Measurements from ENCODE around the gene RPS3. TPM values are rescaled to one million over a fixed set of nuclear protein-coding genes. Genes with fewer than 3 reads are reported as not detected.

RPS3 gene
- 4,211 and 4,337 TPM in 2 replicates for polyA plus RNA-seq (2013)

DNA sequence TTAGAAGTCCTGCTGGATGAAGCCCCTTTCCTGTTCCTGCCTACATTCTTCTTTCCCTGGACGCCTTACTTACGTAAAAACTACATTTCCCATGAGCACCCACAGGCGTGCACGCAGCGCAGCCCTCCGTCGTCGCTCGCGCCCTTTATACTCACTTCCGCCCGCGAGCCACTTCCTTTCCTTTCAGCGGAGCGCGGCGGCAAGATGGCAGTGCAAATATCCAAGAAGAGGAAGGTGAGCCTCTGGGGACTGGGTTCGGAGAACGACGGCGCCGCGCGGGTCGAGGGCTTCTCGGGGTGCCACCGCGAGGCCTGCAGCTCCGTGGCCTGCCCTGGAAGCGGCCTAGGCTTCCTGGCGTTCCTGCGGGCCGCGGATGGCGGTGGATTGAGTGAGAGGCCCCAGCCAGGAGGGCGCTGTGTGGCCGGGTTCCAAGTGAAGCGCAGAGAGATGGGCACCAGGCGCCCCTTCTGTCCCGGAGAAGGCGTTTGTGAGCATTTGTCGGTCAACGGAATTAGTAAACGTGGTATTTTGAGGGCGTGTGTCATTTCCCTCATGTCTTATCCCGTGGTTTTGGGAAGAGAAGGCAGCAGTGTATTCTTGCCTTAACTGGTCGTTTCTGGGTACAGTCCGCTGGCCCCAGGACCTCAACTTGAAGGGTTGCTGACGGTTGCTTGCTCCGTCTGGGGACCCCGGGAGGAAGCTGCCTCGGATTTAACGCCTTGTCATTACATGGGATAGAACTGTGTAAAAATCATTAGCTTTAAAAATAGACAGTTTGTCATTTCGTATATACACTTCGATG is at the start of gene RPS3:
Gene RPS3, plus strand, starts transcription at position 175 of the 802 bp plus-strand sequence. Its CDS starts 30 bp downstream, at position 205.
- H2AK5ac ChIP-seq (ENCODE audit: low read length), result peak within 1 kb of the TSS; percentile 99
- H2BK5ac ChIP-seq (ENCODE audit: low read depth, low read length, poor library complexity), result peak within 1 kb of the TSS; percentile 96
- peak within 1 kb of the TSS; percentile 91 for H4K91ac ChIP-seq (ENCODE audit: low read depth, low read length)
- H3K27ac ChIP-seq (ENCODE audit: low read depth, low read length), result peak within 1 kb of the TSS; percentile 90
- peak within 1 kb of the TSS; percentile 98 for H3K4me2 ChIP-seq (ENCODE audit: low read length)
- no peaks in the 10 kb centered on the region for H3K9me3 ChIP-seq (ENCODE audit: insufficient read depth, low read depth, low read length)
- H3K4ac ChIP-seq (ENCODE audit: low read depth, low read length), result peak within 1 kb of the TSS; percentile 95
- peak within 1 kb of the TSS; percentile 98 for H3K4me3 ChIP-seq (ENCODE audit: low read depth, low read length)
- no CpG with 5 or more reads among the region's 55 CpGs for WGBS (ENCODE audit: extremely low coverage, insufficient coverage, insufficient read length)
- H3K23ac ChIP-seq (ENCODE audit: low read length), result peak within 1 kb of the TSS; percentile 17
- peak within 1 kb of the TSS; percentile 74 for H2BK120ac ChIP-seq (ENCODE audit: insufficient read depth, low read length, poor library complexity)
- peaks cover 23 to 33% of the 10 kb centered on the region in 2 experiments for H3K36me3 ChIP-seq (ENCODE audit: control insufficient read depth in 1 of 2, insufficient read depth in 2 of 2, low read length in 2 of 2)
- H2AFZ ChIP-seq (ENCODE audit: insufficient read depth, low read length, poor library complexity), result peak within 1 kb of the TSS; percentile 83
- peaks cover 0 to 5% of the 10 kb centered on the region in 2 experiments for H3K4me1 ChIP-seq (ENCODE audit: control insufficient read depth in 1 of 2, insufficient read depth in 2 of 2, low read length in 2 of 2)
- H2BK12ac ChIP-seq (ENCODE audit: low read length), result peak within 1 kb of the TSS; percentile 24
- H3K79me1 ChIP-seq (ENCODE audit: low read length), result peaks cover 7% of the 10 kb centered on the region
- H4K8ac ChIP-seq (ENCODE audit: low read depth, low read length), result peak within 1 kb of the TSS; percentile 97
- peak within 1 kb of the TSS; percentile 98 for H3K9ac ChIP-seq (ENCODE audit: low read length)
- peaks cover 23% of the 10 kb centered on the region for H3K79me2 ChIP-seq (ENCODE audit: control insufficient read depth, insufficient read depth, low read length, poor library complexity)
- H3K14ac ChIP-seq (ENCODE audit: low read length), result peak within 1 kb of the TSS; percentile 95
- H3K27me3 ChIP-seq (ENCODE audit: insufficient read depth, low read length), result no peaks in the 10 kb centered on the region
- peak; percentile 85 to 95 for DNase-seq
- peak within 1 kb of the TSS; percentile 94 for H4K12ac ChIP-seq (ENCODE audit: low read depth, low read length)
- H3K18ac ChIP-seq (ENCODE audit: low read length), result peak within 1 kb of the TSS; percentile 88

GRCh38 chr11:75349521-75350116 is 49.7 kb upstream of the RPS3 start:
- Histone ChIP-seq H4K12ac (ENCODE audit: low read depth, low read length) (no peak overlapping the region), H3K9me3 (ENCODE audit: insufficient read depth, low read depth, low read length) (peaks cover 2% of the 10 kb centered on the region), H3K27ac (ENCODE audit: low read depth, low read length) (peak overlapping the region; percentile 83), H2BK5ac (ENCODE audit: low read depth, low read length, poor library complexity) (peak overlapping the region; percentile 63), H3K9ac (ENCODE audit: low read length) (no peak overlapping the region), H3K18ac (ENCODE audit: low read length) (peak overlapping the region; percentile 15), H2AFZ (ENCODE audit: insufficient read depth, low read length, poor library complexity) (no peak overlapping the region), H3K4me1 (ENCODE audit: control insufficient read depth in 1 of 2, insufficient read depth in 2 of 2, low read length in 2 of 2) (peaks cover 56 to 65% of the 10 kb centered on the region in 2 experiments), H4K8ac (ENCODE audit: low read depth, low read length) (no peak overlapping the region), H3K14ac (ENCODE audit: low read length) (no peak overlapping the region), H3K4me2 (ENCODE audit: low read length) (peak overlapping the region; percentile 98), H3K4me3 (ENCODE audit: low read depth, low read length) (no peak overlapping the region), H4K91ac (ENCODE audit: low read depth, low read length) (peak overlapping the region; percentile 82), H2BK12ac (ENCODE audit: low read length) (peak overlapping the region; percentile 7), H3K79me1 (ENCODE audit: low read length) (peaks cover 34% of the 10 kb centered on the region), H2AK5ac (ENCODE audit: low read length) (no peak overlapping the region), H3K4ac (ENCODE audit: low read depth, low read length) (no peak overlapping the region), H3K27me3 (ENCODE audit: insufficient read depth, low read length) (no peaks in the 10 kb centered on the region), H3K23ac (ENCODE audit: low read length) (no peak overlapping the region), H2BK120ac (ENCODE audit: insufficient read depth, low read length, poor library complexity) (no peak overlapping the region), H3K36me3 (ENCODE audit: control insufficient read depth in 1 of 2, insufficient read depth in 2 of 2, low read length in 2 of 2) (peaks cover 0 to 2% of the 10 kb centered on the region in 2 experiments), H3K79me2 (ENCODE audit: control insufficient read depth, insufficient read depth, low read length, poor library complexity) (peaks cover 28% of the 10 kb centered on the region)
- WGBS (ENCODE audit: extremely low coverage, insufficient coverage, insufficient read length), result no CpG with 5 or more reads among the region's 4 CpGs
- DNase-seq, result no peak

- peaks cover 34% of the 10 kb centered on the region for H3K79me1 ChIP-seq (ENCODE audit: low read length)
- peak overlapping the region; percentile 13 for H3K9ac ChIP-seq (ENCODE audit: low read length)
- peaks cover 53 to 59% of the 10 kb centered on the region in 2 experiments for H3K4me1 ChIP-seq (ENCODE audit: control insufficient read depth in 1 of 2, insufficient read depth in 2 of 2, low read length in 2 of 2)
- peaks cover 28% of the 10 kb centered on the region for H3K79me2 ChIP-seq (ENCODE audit: control insufficient read depth, insufficient read depth, low read length, poor library complexity)
- peak overlapping the region; percentile 61 for H3K14ac ChIP-seq (ENCODE audit: low read length)
- no peak overlapping the region for H3K4me3 ChIP-seq (ENCODE audit: low read depth, low read length)
- H4K8ac ChIP-seq (ENCODE audit: low read depth, low read length), result peak overlapping the region; percentile 13
- H3K18ac ChIP-seq (ENCODE audit: low read length), result peak overlapping the region; percentile 79
- peak overlapping the region; percentile 78 for H3K4ac ChIP-seq (ENCODE audit: low read depth, low read length)
- H2AK5ac ChIP-seq (ENCODE audit: low read length), result peak overlapping the region; percentile 18
- H3K27me3 ChIP-seq (ENCODE audit: insufficient read depth, low read length), result no peaks in the 10 kb centered on the region
- peaks cover 2% of the 10 kb centered on the region for H3K9me3 ChIP-seq (ENCODE audit: insufficient read depth, low read depth, low read length)
- peak overlapping the region; percentile 63 for H2BK5ac ChIP-seq (ENCODE audit: low read depth, low read length, poor library complexity)
- H2AFZ ChIP-seq (ENCODE audit: insufficient read depth, low read length, poor library complexity), result no peak overlapping the region
- H3K36me3 ChIP-seq (ENCODE audit: control insufficient read depth in 1 of 2, insufficient read depth in 2 of 2, low read length in 2 of 2), result peaks cover 0 to 2% of the 10 kb centered on the region in 2 experiments
- no peak overlapping the region for H3K23ac ChIP-seq (ENCODE audit: low read length)
- no CpG with 5 or more reads among the region's 9 CpGs for WGBS (ENCODE audit: extremely low coverage, insufficient coverage, insufficient read length)
- H2BK12ac ChIP-seq (ENCODE audit: low read length), result peak overlapping the region; percentile 4
- H3K27ac ChIP-seq (ENCODE audit: low read depth, low read length), result peak overlapping the region; percentile 83
- H3K4me2 ChIP-seq (ENCODE audit: low read length), result peak overlapping the region; percentile 98
- H4K91ac ChIP-seq (ENCODE audit: low read depth, low read length), result peak overlapping the region; percentile 81
- DNase-seq, result no peak
- no peak overlapping the region for H4K12ac ChIP-seq (ENCODE audit: low read depth, low read length)
- peak overlapping the region; percentile 15 for H2BK120ac ChIP-seq (ENCODE audit: insufficient read depth, low read length, poor library complexity)
Observed at GRCh38 chr11:75350122-75350742, 49.1 kb upstream of the RPS3 start.

Measured in trophoblast cell (in vitro differentiated cells and primary cell).